ENCODE data around the gene ZAR1.

Gene ZAR1

DNA sequence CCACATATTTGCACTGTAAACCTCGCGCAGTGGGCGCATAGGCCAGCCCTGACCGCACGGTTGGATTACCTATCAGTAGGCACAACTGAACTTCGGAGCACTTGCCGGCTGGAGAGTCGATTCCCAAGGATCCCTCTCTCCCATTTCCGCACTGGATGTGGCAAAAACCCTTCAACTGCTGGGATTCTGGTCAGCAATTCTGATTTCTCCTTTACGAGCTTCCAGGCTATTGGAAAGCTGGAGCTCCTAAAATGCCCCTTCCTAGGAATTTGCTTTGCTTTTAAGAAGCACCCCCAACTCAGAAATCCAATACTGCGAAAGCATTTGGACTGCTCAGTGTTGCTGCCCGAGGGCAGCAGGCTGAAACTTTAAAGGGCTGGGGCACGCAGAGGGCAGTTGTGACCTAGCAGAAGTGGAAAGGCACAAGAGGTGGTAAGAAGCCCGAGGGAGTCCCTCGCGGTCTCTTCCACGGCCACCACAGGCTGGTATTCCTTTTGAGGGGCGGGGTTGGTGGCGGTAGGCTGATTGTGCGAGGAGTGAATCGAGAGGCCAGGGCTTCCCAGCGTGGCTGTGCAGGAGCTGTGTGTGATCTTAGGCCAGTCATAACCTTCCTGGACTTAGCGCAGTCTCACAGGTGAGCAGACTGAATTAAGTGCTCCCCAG, 1.6 kb downstream of the ZAR1 start:
- peaks cover 28% of the 10 kb centered on the region for H3K27me3 ChIP-seq (ENCODE audit: insufficient read depth, low read length, poor library complexity)
- no peaks in the 10 kb centered on the region for H3K79me1 ChIP-seq (ENCODE audit: low read length)
- no peak overlapping the region for H2BK5ac ChIP-seq (ENCODE audit: low read length)
- H4K5ac ChIP-seq (ENCODE audit: low read length), result no peak overlapping the region
- no peak overlapping the region for H3K23ac ChIP-seq (ENCODE audit: low read length)
- H3K4ac ChIP-seq (ENCODE audit: low read depth, low read length), result no peak overlapping the region
- no peak overlapping the region for H2AK5ac ChIP-seq (ENCODE audit: low read length)
- no CpG with 5 or more reads among the region's 23 CpGs for WGBS (ENCODE audit: extremely low coverage, insufficient coverage, low lambda C conversion rate)
- H3K4me1 ChIP-seq (ENCODE audit: control insufficient read depth, low read depth, low read length), result no peaks in the 10 kb centered on the region
- H3K4me3 ChIP-seq (ENCODE audit: low read length), result no peak overlapping the region
- no peak overlapping the region for H3K9ac ChIP-seq (ENCODE audit: low read length)
- no peaks in the 10 kb centered on the region for H3K36me3 ChIP-seq (ENCODE audit: control insufficient read depth, insufficient read depth, low read length)
- no peak overlapping the region for H3K18ac ChIP-seq (ENCODE audit: low read length)
- H3K27ac ChIP-seq (ENCODE audit: low read depth, low read length), result no peak overlapping the region
- peak; percentile 13 for DNase-seq
- H2BK120ac ChIP-seq (ENCODE audit: low read depth, low read length), result no peak overlapping the region
- peak overlapping the region; percentile 2 for H3K4me2 ChIP-seq (ENCODE audit: low read length)
- no peaks in the 10 kb centered on the region for H3K79me2 ChIP-seq (ENCODE audit: control insufficient read depth, insufficient read depth, low read length)
- no peak overlapping the region for H3K56ac ChIP-seq (ENCODE audit: low read length)
- H2BK15ac ChIP-seq (replicated peaks; ENCODE audit: low read depth), result no peak overlapping the region
- H4K8ac ChIP-seq (ENCODE audit: low read depth, low read length), result no peak overlapping the region

DNA sequence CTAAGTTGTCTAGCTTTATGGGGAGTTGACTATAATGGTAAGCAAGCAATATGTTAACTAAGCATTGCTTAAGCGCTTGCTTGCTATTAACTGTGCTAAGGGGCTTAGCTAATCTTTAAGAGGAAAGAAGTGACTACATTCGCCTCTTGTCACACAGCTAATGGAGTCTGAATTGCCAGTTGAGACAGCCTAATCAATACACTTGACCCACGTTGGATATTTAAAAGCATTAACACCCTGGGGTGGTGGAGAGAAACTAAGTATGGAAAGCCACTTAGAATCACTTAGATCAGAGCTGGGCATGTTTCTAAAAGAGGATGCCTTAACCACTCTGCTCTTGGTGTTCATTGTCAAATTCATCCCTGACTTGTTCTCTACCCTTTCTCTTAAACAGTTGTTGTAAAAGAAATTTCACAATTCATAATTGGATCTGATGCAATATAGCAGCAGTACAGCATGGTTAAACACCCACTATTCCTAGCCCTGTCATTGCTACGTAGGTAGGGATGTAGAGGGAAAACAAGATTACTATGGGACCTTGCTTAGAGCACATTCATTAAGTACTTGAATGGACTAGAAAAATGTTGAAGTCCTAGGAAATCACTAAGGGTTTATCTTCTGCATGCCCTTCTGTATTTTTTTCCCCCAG, 3.5 kb downstream of the ZAR1 start:
- Histone ChIP-seq H3K79me2 (ENCODE audit: control insufficient read depth, insufficient read depth, low read length) (no peaks in the 10 kb centered on the region), H4K8ac (ENCODE audit: low read depth, low read length) (no peak overlapping the region), H3K27me3 (ENCODE audit: insufficient read depth, low read length, poor library complexity) (peaks cover 24% of the 10 kb centered on the region), H3K27ac (ENCODE audit: low read depth, low read length) (no peak overlapping the region), H4K5ac (ENCODE audit: low read length) (no peak overlapping the region), H2AK5ac (ENCODE audit: low read length) (no peak overlapping the region), H2BK120ac (ENCODE audit: low read depth, low read length) (no peak overlapping the region), H3K36me3 (ENCODE audit: control insufficient read depth, insufficient read depth, low read length) (no peaks in the 10 kb centered on the region), H3K23ac (ENCODE audit: low read length) (no peak overlapping the region), H3K18ac (ENCODE audit: low read length) (no peak overlapping the region), H3K79me1 (ENCODE audit: low read length) (no peaks in the 10 kb centered on the region), H2BK15ac (replicated peaks; ENCODE audit: low read depth) (no peak overlapping the region), H3K4ac (ENCODE audit: low read depth, low read length) (no peak overlapping the region), H3K4me1 (ENCODE audit: control insufficient read depth, low read depth, low read length) (no peaks in the 10 kb centered on the region), H3K56ac (ENCODE audit: low read length) (no peak overlapping the region), H3K9ac (ENCODE audit: low read length) (no peak overlapping the region), H3K4me2 (ENCODE audit: low read length) (no peak overlapping the region), H2BK5ac (ENCODE audit: low read length) (no peak overlapping the region), H3K4me3 (ENCODE audit: low read length) (no peak overlapping the region)
- WGBS (ENCODE audit: extremely low coverage, insufficient coverage, low lambda C conversion rate), result no CpG with 5 or more reads among the region's 4 CpGs
- no peak for DNase-seq

DNA sequence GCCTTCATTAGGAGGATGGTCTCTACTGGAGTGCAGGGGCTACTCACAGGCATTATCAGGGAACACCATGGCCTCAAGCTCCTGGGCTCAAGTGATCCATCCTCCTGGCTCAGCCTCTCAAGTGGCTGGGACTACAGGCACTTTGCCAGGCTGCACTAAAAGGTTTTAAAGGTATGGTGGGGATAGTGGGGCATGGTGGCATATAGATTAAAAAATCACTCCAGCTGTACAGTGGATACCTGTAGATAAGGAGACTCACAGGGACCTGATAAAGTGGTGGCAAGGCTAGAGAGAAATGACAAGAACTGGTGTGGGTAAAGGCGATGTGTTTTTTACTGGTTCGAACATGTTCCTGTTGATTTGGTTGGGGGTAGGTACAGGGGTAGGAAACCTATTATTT, 5.9 kb downstream of the ZAR1 start:
- H3K4ac ChIP-seq (ENCODE audit: low read depth, low read length), result no peak overlapping the region
- DNase-seq, result no peak
- no peaks in the 10 kb centered on the region for H3K79me1 ChIP-seq (ENCODE audit: low read length)
- H3K36me3 ChIP-seq (ENCODE audit: control insufficient read depth, insufficient read depth, low read length), result peaks cover 2% of the 10 kb centered on the region
- no peak overlapping the region for H3K4me2 ChIP-seq (ENCODE audit: low read length)
- no peak overlapping the region for H3K4me3 ChIP-seq (ENCODE audit: low read length)
- H4K5ac ChIP-seq (ENCODE audit: low read length), result no peak overlapping the region
- H3K23ac ChIP-seq (ENCODE audit: low read length), result no peak overlapping the region
- no peak overlapping the region for H2BK120ac ChIP-seq (ENCODE audit: low read depth, low read length)
- no peak overlapping the region for H3K27ac ChIP-seq (ENCODE audit: low read depth, low read length)
- no CpG with 5 or more reads among the region's 2 CpGs for WGBS (ENCODE audit: extremely low coverage, insufficient coverage, low lambda C conversion rate)
- peaks cover 8% of the 10 kb centered on the region for H3K27me3 ChIP-seq (ENCODE audit: insufficient read depth, low read length, poor library complexity)
- no peak overlapping the region for H2AK5ac ChIP-seq (ENCODE audit: low read length)
- H2BK5ac ChIP-seq (ENCODE audit: low read length), result no peak overlapping the region
- no peaks in the 10 kb centered on the region for H3K79me2 ChIP-seq (ENCODE audit: control insufficient read depth, insufficient read depth, low read length)
- H3K56ac ChIP-seq (ENCODE audit: low read length), result no peak overlapping the region
- no peaks in the 10 kb centered on the region for H3K4me1 ChIP-seq (ENCODE audit: control insufficient read depth, low read depth, low read length)
- no peak overlapping the region for H3K18ac ChIP-seq (ENCODE audit: low read length)
- H4K8ac ChIP-seq (ENCODE audit: low read depth, low read length), result no peak overlapping the region
- H3K9ac ChIP-seq (ENCODE audit: low read length), result no peak overlapping the region
- H2BK15ac ChIP-seq (replicated peaks; ENCODE audit: low read depth), result no peak overlapping the region

DNA sequence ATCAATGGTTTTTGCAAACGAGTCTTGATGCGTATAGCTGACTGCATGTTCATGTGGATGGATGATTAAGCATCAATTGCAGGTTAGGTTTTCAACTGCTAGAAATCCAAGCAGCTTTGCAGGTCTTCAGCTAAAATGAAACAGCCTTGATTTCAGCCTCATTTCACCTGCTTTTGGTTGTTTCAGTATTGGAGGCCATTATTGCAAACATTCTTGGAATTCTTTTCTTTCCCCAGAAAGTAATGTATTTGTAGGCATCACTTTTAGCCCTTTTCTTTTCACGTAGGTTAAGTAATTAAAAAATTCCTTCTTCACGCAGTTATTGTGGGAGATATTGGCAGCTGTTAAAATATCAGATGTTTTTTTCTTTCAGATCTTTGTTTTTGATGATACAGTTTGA, 8.8 kb downstream of the ZAR1 start:
- Histone ChIP-seq H3K18ac (ENCODE audit: low read length) (no peak overlapping the region), H2AK5ac (ENCODE audit: low read length) (no peak overlapping the region), H3K4me1 (ENCODE audit: control insufficient read depth, low read depth, low read length) (no peaks in the 10 kb centered on the region), H3K4me2 (ENCODE audit: low read length) (no peak overlapping the region), H3K36me3 (ENCODE audit: control insufficient read depth, insufficient read depth, low read length) (peaks cover 2% of the 10 kb centered on the region), H3K27ac (ENCODE audit: low read depth, low read length) (no peak overlapping the region), H2BK15ac (replicated peaks; ENCODE audit: low read depth) (no peak overlapping the region), H3K4ac (ENCODE audit: low read depth, low read length) (no peak overlapping the region), H3K79me1 (ENCODE audit: low read length) (no peaks in the 10 kb centered on the region), H3K79me2 (ENCODE audit: control insufficient read depth, insufficient read depth, low read length) (no peaks in the 10 kb centered on the region), H4K5ac (ENCODE audit: low read length) (no peak overlapping the region), H3K27me3 (ENCODE audit: insufficient read depth, low read length, poor library complexity) (no peaks in the 10 kb centered on the region), H4K8ac (ENCODE audit: low read depth, low read length) (no peak overlapping the region), H3K4me3 (ENCODE audit: low read length) (no peak overlapping the region), H2BK5ac (ENCODE audit: low read length) (no peak overlapping the region), H3K9ac (ENCODE audit: low read length) (no peak overlapping the region), H3K23ac (ENCODE audit: low read length) (no peak overlapping the region), H3K56ac (ENCODE audit: low read length) (no peak overlapping the region), H2BK120ac (ENCODE audit: low read depth, low read length) (no peak overlapping the region)
- peak; percentile 6 for DNase-seq
- WGBS (ENCODE audit: extremely low coverage, insufficient coverage, low lambda C conversion rate), result no CpG with 5 or more reads among the region's 4 CpGs

DNA sequence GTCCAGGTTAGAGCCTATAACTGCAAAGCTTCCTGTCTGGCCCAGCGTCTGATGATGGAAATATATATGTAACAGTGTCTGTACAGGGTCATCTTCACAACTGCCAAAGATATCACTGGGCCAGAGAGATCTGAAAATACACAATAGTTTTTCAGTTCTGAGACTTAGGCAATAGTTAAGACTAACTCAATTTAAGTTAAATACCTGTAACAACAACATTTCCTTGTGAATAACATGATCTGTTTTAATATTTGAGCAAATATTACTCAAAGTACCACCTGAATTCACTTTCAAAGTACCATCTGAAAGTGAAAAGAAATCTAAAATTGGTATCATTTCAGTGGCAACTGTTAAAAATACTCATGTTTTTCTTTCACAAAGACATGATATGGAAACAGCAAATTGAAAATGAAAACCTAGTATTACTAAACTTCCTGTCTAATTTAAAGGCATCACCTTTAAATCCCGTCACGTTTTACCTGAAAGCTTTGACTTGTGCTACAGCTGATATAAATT, 9.6 kb downstream of the ZAR1 start:
- DNase-seq, result no peak
- Histone ChIP-seq H3K4me3 (ENCODE audit: low read length) (no peak overlapping the region), H3K9ac (ENCODE audit: low read length) (no peak overlapping the region), H4K5ac (ENCODE audit: low read length) (no peak overlapping the region), H3K27me3 (ENCODE audit: insufficient read depth, low read length, poor library complexity) (no peaks in the 10 kb centered on the region), H3K4me1 (ENCODE audit: control insufficient read depth, low read depth, low read length) (no peaks in the 10 kb centered on the region), H3K79me2 (ENCODE audit: control insufficient read depth, insufficient read depth, low read length) (no peaks in the 10 kb centered on the region), H2AK5ac (ENCODE audit: low read length) (no peak overlapping the region), H3K4me2 (ENCODE audit: low read length) (no peak overlapping the region), H2BK15ac (replicated peaks; ENCODE audit: low read depth) (no peak overlapping the region), H3K79me1 (ENCODE audit: low read length) (no peaks in the 10 kb centered on the region), H4K8ac (ENCODE audit: low read depth, low read length) (no peak overlapping the region), H3K56ac (ENCODE audit: low read length) (no peak overlapping the region), H3K23ac (ENCODE audit: low read length) (no peak overlapping the region), H3K18ac (ENCODE audit: low read length) (no peak overlapping the region), H2BK120ac (ENCODE audit: low read depth, low read length) (no peak overlapping the region), H3K27ac (ENCODE audit: low read depth, low read length) (no peak overlapping the region), H3K36me3 (ENCODE audit: control insufficient read depth, insufficient read depth, low read length) (peaks cover 2% of the 10 kb centered on the region), H2BK5ac (ENCODE audit: low read length) (no peak overlapping the region), H3K4ac (ENCODE audit: low read depth, low read length) (no peak overlapping the region)
- no CpG with 5 or more reads among the region's 3 CpGs for WGBS (ENCODE audit: extremely low coverage, insufficient coverage, low lambda C conversion rate)
